IMR-90 (cell line): ENCODE measurements around the gene DEFB114. TPM values are rescaled to one million over a fixed set of nuclear protein-coding genes. Genes with fewer than 3 reads are reported as not detected.
A peak's percentile ranks its signal among the peaks of the same experiment; 100 is the strongest.

ENCODE experiments used
- ATAC-seq: fragments of 200-7000 bp; cut with Tn5 transposase; 2 replicates; pipeline ENCODE4 v1.9.1; 2020; ENCODE audit warnings: low read depth, mild to moderate bottlenecking, moderate library complexity
- BruUV-seq: library from RNA; stranded (reverse); fragments of 400-500 nt; replicated peaks from 2 replicates; lab custom pipeline; 2021; lab: Mats Ljungman, UMichigan
- CTCF ChIA-PET: fragments of 300-600 bp; formaldehyde crosslinking; extraction: SDS; loops from one replicate; lab custom pipeline; 2021; ENCODE audit warnings: antibody characterized with exemption; lab: Yijun Ruan, JAX
- POLR2A ChIA-PET: fragments of 300-600 bp; sonication (Branson Sonifier 250); formaldehyde crosslinking; loops from one replicate; lab custom pipeline; 2022; ENCODE audit warnings: antibody characterized with exemption; ENCODE audit not compliant: unreplicated experiment; lab: Charles Lee
- DNase-seq: peaks from one replicate; pipeline ENCODE4 v3.0.0; 2013
- H2AFZ ChIP-seq: replicated peaks from 2 replicates; pipeline ENCODE3; 2013; ENCODE audit warnings: low read length, mild to moderate bottlenecking; ENCODE audit not compliant: poor library complexity
- H2AK5ac ChIP-seq: 2 replicates; pipeline ENCODE4 v1.6.1; 2013; ENCODE audit warnings: low read depth, low read length, inconsistent platforms
- H2AK9ac ChIP-seq: replicated peaks from 2 replicates; pipeline ENCODE3; 2013; ENCODE audit warnings: mild to moderate bottlenecking, low read depth, low read length, moderate library complexity; ENCODE audit not compliant: poor library complexity
- H2BK120ac ChIP-seq: 2 replicates; pipeline ENCODE4 v1.6.1; 2013; ENCODE audit warnings: low read depth, low read length, inconsistent platforms
- H2BK15ac ChIP-seq: 3 replicates; pipeline ENCODE4 v1.6.1; 2013; ENCODE audit warnings: low read depth, low read length, inconsistent platforms
- H2BK20ac ChIP-seq: 2 replicates; pipeline ENCODE4 v1.6.1; 2013; ENCODE audit warnings: low read depth, mild to moderate bottlenecking, inconsistent platforms, low read length, moderate library complexity
- H2BK5ac ChIP-seq: 2 replicates; pipeline ENCODE4 v1.6.1; 2013; ENCODE audit warnings: mild to moderate bottlenecking, low read depth, low read length, inconsistent platforms; ENCODE audit not compliant: poor library complexity, severe bottlenecking
- H3K14ac ChIP-seq: replicated peaks from 2 replicates; pipeline ENCODE4 v1.6.1; 2013; ENCODE audit warnings: low read depth, low read length, inconsistent platforms
- H3K18ac ChIP-seq: 2 replicates; pipeline ENCODE4 v1.6.1; 2013; ENCODE audit warnings: low read depth, low read length, control low read depth
- H3K23ac ChIP-seq: 2 replicates; pipeline ENCODE4 v1.6.1; 2013; ENCODE audit warnings: low read depth, low read length, inconsistent platforms
- H3K27ac ChIP-seq: 2 replicates; pipeline ENCODE4 v1.5.1; 2013; ENCODE audit warnings: mild to moderate bottlenecking, control low read depth, low read length; ENCODE audit not compliant: insufficient read depth
- H3K27me3 ChIP-seq: 2 replicates; pipeline ENCODE4 v1.6.1; 2013; ENCODE audit warnings: low read length; ENCODE audit not compliant: control insufficient read depth, insufficient read depth
- H3K36me3 ChIP-seq: 2 replicates; pipeline ENCODE4 v1.6.1; 2013; ENCODE audit warnings: low read length, mixed read lengths; ENCODE audit not compliant: control insufficient read depth, insufficient read depth
- H3K4ac ChIP-seq: 2 replicates; pipeline ENCODE4 v1.6.1; 2013; ENCODE audit warnings: low read depth, low read length, inconsistent platforms
- H3K4me1 ChIP-seq: 2 replicates; pipeline ENCODE4 v1.6.1; 2013; ENCODE audit warnings: low read length, mixed read lengths; ENCODE audit not compliant: control insufficient read depth, insufficient read depth
- H3K4me2 ChIP-seq: 2 replicates; pipeline ENCODE4 v1.6.1; 2013; ENCODE audit warnings: low read depth, mild to moderate bottlenecking, control low read depth, low read length, moderate library complexity
- H3K4me3 ChIP-seq: 2 replicates; pipeline ENCODE4 v1.5.1; 2013; ENCODE audit warnings: low read depth, mild to moderate bottlenecking, control low read depth, low read length, moderate library complexity; ENCODE audit not compliant: insufficient read depth
- H3K56ac ChIP-seq: 2 replicates; pipeline ENCODE4 v1.6.1; 2013; ENCODE audit warnings: low read length, inconsistent platforms; ENCODE audit not compliant: insufficient read depth; ENCODE audit errors: extremely low read depth
- H3K79me1 ChIP-seq, 2 experiments: 2 replicates each; pipeline ENCODE4 v1.6.1; 2013; ENCODE audit warnings: low read length in 2 of 2, inconsistent platforms in 1 of 2, low read depth in 1 of 2
- H3K9ac ChIP-seq: 2 replicates; pipeline ENCODE4 v1.6.1; 2013; ENCODE audit warnings: low read depth, low read length, control low read depth
- H3K9me1 ChIP-seq: 2 replicates; pipeline ENCODE4 v1.6.1; 2013; ENCODE audit warnings: low read length, inconsistent platforms; ENCODE audit not compliant: insufficient read depth
- H3K9me3 ChIP-seq: 2 replicates; pipeline ENCODE4 v1.6.1; 2013; ENCODE audit warnings: low read length; ENCODE audit not compliant: control insufficient read depth, insufficient read depth
- H4K20me1 ChIP-seq: 2 replicates; pipeline ENCODE4 v1.6.1; 2013; ENCODE audit warnings: low read length, inconsistent platforms; ENCODE audit not compliant: insufficient read depth
- H4K5ac ChIP-seq: 2 replicates; pipeline ENCODE4 v1.6.1; 2013; ENCODE audit warnings: mild to moderate bottlenecking, low read depth, low read length, control low read depth
- H4K8ac ChIP-seq, 2 experiments: 2 replicates each; pipeline ENCODE4 v1.6.1; 2013; ENCODE audit warnings: low read depth in 2 of 2, low read length in 2 of 2, control low read depth in 1 of 2, inconsistent platforms in 1 of 2
- H4K91ac ChIP-seq: 2 replicates; pipeline ENCODE4 v1.6.1; 2013; ENCODE audit warnings: low read depth, low read length, inconsistent platforms; ENCODE audit not compliant: insufficient read depth
- CEBPB ChIP-seq: IDR thresholded peaks from 2 replicates; pipeline ENCODE4 v1.6.1; 2012; ENCODE audit warnings: low read depth, low read length, improper control_type of control experiment
- MAZ ChIP-seq: IDR thresholded peaks from 2 replicates; pipeline ENCODE4 v1.6.1; 2012; ENCODE audit warnings: low read depth, mild to moderate bottlenecking, low read length, improper control_type of control experiment, moderate library complexity, borderline replicate concordance
- NFE2L2 ChIP-seq: fragments of 150-350 bp; IDR thresholded peaks from 2 replicates; pipeline ENCODE4 v1.6.1; 2016; ENCODE audit warnings: low read depth, mild to moderate bottlenecking, low read length
- WGBS, 2 experiments: methylation state at CpG; one replicate each; pipeline versions ENCODE4 v1.1.5 to v1.1.7; 2013; ENCODE audit warnings: missing lambda C conversion rate in 2 of 2; ENCODE audit not compliant: insufficient read length in 1 of 2; ENCODE audit errors: extremely low coverage in 2 of 2; 5-methylcytosine and 5-hydroxymethylcytosine counted together
- dilution Hi-C: fragments of 300-500 bp; cut with HindIII; formaldehyde crosslinking; loops from one replicate; pipeline ENCODE4 v1.14.3; 2018; ENCODE audit warnings: low sequenced_read_pairs; ENCODE audit not compliant: unreplicated experiment
- in situ Hi-C: fragments of 300-500 bp; cut with MboI; formaldehyde crosslinking; loops from 3 replicates; pipeline ENCODE4 v1.14.3; 2019; ENCODE audit warnings: low sequenced_read_pairs, inconsistent platforms, mixed read lengths
- intact Hi-C: fragments of 100-400 bp; cut with micrococcal nuclease; formaldehyde crosslinking; loops from 2 replicates; pipeline ENCODE4 v1.10.0; 2022
- polyA plus RNA-seq, 3 experiments: library from polyadenylated mRNA; depleted of rRNA; stranded (reverse); fragments of >200 nt; gene quantifications; 2 replicates each; pipeline ENCODE4 v1.2.3, GENCODE V29; 2012; ENCODE audit warnings: low replicate concordance in 1 of 3
- total RNA-seq: library from RNA; depleted of rRNA; stranded (reverse); fragments of >200 nt; gene quantifications from 2 replicates; pipeline ENCODE4 v1.2.3, GENCODE V29; 2012

Gene DEFB114
- total and polyA plus RNA-seq, 2 of the 4 experiments (the other 2 are of a cell fraction) = not detected

GRCh38 chr6:49919935-49920644 is 43.9 kb downstream of the DEFB114 start:
- H3K27ac ChIP-seq = no peak overlapping the region
- ATAC-seq (no peak), DNase-seq (no peak)
- no peak overlapping the region for H4K8ac ChIP-seq
- no peak overlapping the region for H2BK20ac ChIP-seq
- H3K9me1 ChIP-seq = no peaks in the 10 kb centered on the region
- WGBS, 2 experiments = no CpG with 5 or more reads among the region's 5 CpGs
- no peak overlapping the region for H3K23ac ChIP-seq
- no peak overlapping the region for H3K14ac ChIP-seq
- no peak overlapping the region for H3K4me3 ChIP-seq
- intact Hi-C loops (no loop called here), in situ Hi-C loops (no loop called here), dilution Hi-C loops (no loop called here)
- BruUV-seq = no TSS peak
- H3K9me3 ChIP-seq = no peaks in the 10 kb centered on the region
- H3K4me2 ChIP-seq = no peak overlapping the region
- no peaks in the 10 kb centered on the region for H4K20me1 ChIP-seq
- H3K9ac ChIP-seq = no peak overlapping the region
- H3K4me1 ChIP-seq = no peaks in the 10 kb centered on the region
- TF ChIP-seq CEBPB (peak; percentile 51), MAZ (no peak), NFE2L2 (no peak)
- H2AK9ac ChIP-seq = no peak overlapping the region
- ChIA-PET POLR2A (no interaction called here), CTCF (interaction anchor here (0.7 kb wide), 1 partner anchor 78 kb away, joined by 3 read pairs; no protein-coding TSS in a partner anchor)
- H3K18ac ChIP-seq = no peak overlapping the region
- H3K4ac ChIP-seq = no peak overlapping the region
- no peak overlapping the region for H4K91ac ChIP-seq
- H3K27me3 ChIP-seq = no peaks in the 10 kb centered on the region
- H3K36me3 ChIP-seq = no peaks in the 10 kb centered on the region
- H2BK5ac ChIP-seq = no peak overlapping the region
- no peak overlapping the region for H4K5ac ChIP-seq
- no peak overlapping the region for H2AK5ac ChIP-seq
- H3K56ac ChIP-seq = no peak overlapping the region
- no peak overlapping the region for H2BK15ac ChIP-seq
- no peak overlapping the region for H2BK120ac ChIP-seq
- H3K79me1 ChIP-seq = no peaks in the 10 kb centered on the region
- no peak overlapping the region for H2AFZ ChIP-seq
